GM21786 (cell line): Measurements from ENCODE around the gene SIRT6.
"Not testable (repeated sequence)": the region's sequence is repeated elsewhere in the genome, so short reads cannot be mapped to it uniquely, and the experiment has no call there.

ENCODE experiments used
- ATAC-seq: cut with Tn5 transposase; IDR thresholded peaks from one replicate; pipeline ENCODE4 v1.9.1; 2021; ENCODE audit not compliant: unreplicated experiment

SIRT6 gene

GRCh38 chr19:4138445-4138844 lies 43.9 kb downstream of the SIRT6 start:
- ATAC-seq: no peak

- no peak for ATAC-seq
These were observed 45.7 kb downstream of the SIRT6 start for GRCh38 chr19:4136680-4137088.

- ATAC-seq: not testable (repeated sequence)
These were observed 47.0 kb downstream of the SIRT6 start for GRCh38 chr19:4135386-4135785.

GRCh38 chr19:4134351-4134750 lies 48.0 kb downstream of the SIRT6 start:
- no peak for ATAC-seq

- ATAC-seq: no peak
These were observed 51.5 kb downstream of the SIRT6 start for GRCh38 chr19:4130744-4131438.

GRCh38 chr19:4129050-4129449 lies 53.3 kb downstream of the SIRT6 start:
- ATAC-seq: not testable (repeated sequence)

- not testable (repeated sequence) for ATAC-seq
These were observed 55.0 kb downstream of the SIRT6 start for GRCh38 chr19:4127322-4127721.

GRCh38 chr19:4124638-4125037 lies 57.7 kb downstream of the SIRT6 start:
- ATAC-seq: no peak
